HCT116 (cell line): ENCODE measurements around the gene TMEM79. TPM values are rescaled to one million over a fixed set of nuclear protein-coding genes. Genes with fewer than 3 reads are reported as not detected.

Experiments used
- ATAC-seq: fragments of 200-7000 bp; cut with Tn5 transposase; 2 replicates; pipeline ENCODE4 v1.9.1; 2020; ENCODE audit warnings: mild to moderate bottlenecking, moderate library complexity
- BruUV-seq: library from RNA; stranded (reverse); fragments of 400-500 nt; replicated peaks from 2 replicates; lab custom pipeline; 2021; lab: Mats Ljungman, UMichigan
- CTCF ChIA-PET: fragments of 300-600 bp; sonication (Branson Sonifier 250); formaldehyde crosslinking; loops from one replicate; lab custom pipeline; 2021; ENCODE audit warnings: antibody characterized with exemption; lab: Charles Lee
- POLR2A ChIA-PET: fragments of 300-600, 350-600 bp; sonication (Branson Sonifier 250); formaldehyde crosslinking; loops from one replicate; lab custom pipeline; 2021; ENCODE audit warnings: antibody characterized with exemption; lab: Charles Lee
- RAD21 ChIA-PET, 2 experiments: fragments of 300-600 bp; sonication (Branson Sonifier 250); formaldehyde crosslinking; loops; one replicate each; lab custom pipeline; 2023; ENCODE audit warnings: low total read pairs in 2 of 2; ENCODE audit not compliant: uncharacterized antibody in 2 of 2, unreplicated experiment in 2 of 2, low non-redundant PET in 1 of 2; lab: Charles Lee
- DNase-seq: peaks from one replicate; pipeline ENCODE4 v3.0.0-alpha.2; 2010; ENCODE audit warnings: low read depth, low spot score
- H2AFZ ChIP-seq: fragments of 200-600 bp; shearing (Covaris generic), sonication (generic); 2 replicates; pipeline ENCODE4 v1.6.1; 2017; ENCODE audit warnings: low read depth, mixed run types, mixed read lengths, antibody characterized with exemption, low read length; ENCODE audit not compliant: poor library complexity, severe bottlenecking
- H3K27ac ChIP-seq: 2 replicates; pipeline ENCODE4 v1.5.1; 2012; ENCODE audit warnings: low read depth, low read length
- H3K27me3 ChIP-seq: fragments of 200-600 bp; sonication (generic); 2 replicates; pipeline ENCODE4 v1.6.1; 2016; ENCODE audit warnings: mixed run types, low read length, mixed read lengths; ENCODE audit not compliant: insufficient read depth
- H3K36me3 ChIP-seq, 2 experiments: fragments of 200-500 bp in 1 of 2; fragments of 200-600 bp in 1 of 2; sonication (Bioruptor generic) in 1 of 2; sonication (generic) in 1 of 2; 2 replicates each; pipeline versions ENCODE4 v1.5.1 to v1.6.1; 2014 to 2016; ENCODE audit warnings: low read length in 2 of 2, inconsistent platforms in 1 of 2, mixed read lengths in 1 of 2, mixed run types in 1 of 2; ENCODE audit not compliant: insufficient read depth in 2 of 2, control insufficient read depth in 1 of 2
- H3K4me1 ChIP-seq, 2 experiments: fragments of 200-600 bp in 1 of 2; sonication (generic) in 1 of 2; 2 replicates each; pipeline versions ENCODE4 v1.5.1 to v1.6.1; 2012 to 2017; ENCODE audit warnings: low read length in 2 of 2, inconsistent platforms in 1 of 2, mild to moderate bottlenecking in 1 of 2, mixed read lengths in 1 of 2, mixed run types in 1 of 2, moderate library complexity in 1 of 2; ENCODE audit not compliant: insufficient read depth in 2 of 2, control insufficient read depth in 1 of 2
- H3K4me2 ChIP-seq: fragments of 200-600 bp; sonication (generic); 2 replicates; pipeline ENCODE4 v1.6.1; 2017; ENCODE audit warnings: mixed run types, low read length, mixed read lengths
- H3K4me3 ChIP-seq, 2 experiments: fragments of 200-600 bp in 1 of 2; sonication (generic) in 1 of 2; replicated peaks in 1 of 2; 2 replicates each; pipeline ENCODE4 v1.5.1; 2011 to 2016; ENCODE audit warnings: low read length in 2 of 2, control low read depth in 1 of 2, low read depth in 1 of 2, mild to moderate bottlenecking in 1 of 2, mixed read lengths in 1 of 2, mixed run types in 1 of 2
- H3K79me2 ChIP-seq: fragments of 200-600 bp; sonication (generic); 2 replicates; pipeline ENCODE4 v1.6.1; 2017; ENCODE audit warnings: mild to moderate bottlenecking, mixed run types, low read length, moderate library complexity, mixed read lengths; ENCODE audit not compliant: insufficient read depth
- H3K9ac ChIP-seq: fragments of 200-600 bp; sonication (generic); 2 replicates; pipeline ENCODE4 v1.6.1; 2016; ENCODE audit warnings: low read length, mixed read lengths
- H3K9me2 ChIP-seq: fragments of 200-600 bp; sonication (generic), shearing (Covaris generic); 2 replicates; pipeline ENCODE4 v1.6.1; 2017; ENCODE audit warnings: mixed run types, mild to moderate bottlenecking, moderate library complexity; ENCODE audit not compliant: insufficient read depth
- H3K9me3 ChIP-seq, 2 experiments: fragments of 200-500 bp in 1 of 2; fragments of 200-600 bp in 1 of 2; sonication (Bioruptor generic) in 1 of 2; sonication (generic) in 1 of 2; 2 replicates each; pipeline ENCODE4 v1.6.1; 2014 to 2017; ENCODE audit warnings: low read length in 2 of 2, mixed read lengths in 2 of 2, inconsistent platforms in 1 of 2, low read depth in 1 of 2, mild to moderate bottlenecking in 1 of 2, mixed run types in 1 of 2, moderate library complexity in 1 of 2; ENCODE audit not compliant: control insufficient read depth in 1 of 2, insufficient read depth in 1 of 2
- H4K20me1 ChIP-seq: fragments of 200-600 bp; sonication (generic), shearing (Covaris generic); 2 replicates; pipeline ENCODE4 v1.6.1; 2017; ENCODE audit warnings: mixed run types, mild to moderate bottlenecking, moderate library complexity; ENCODE audit not compliant: insufficient read depth
- CEBPB ChIP-seq: IDR thresholded peaks from 2 replicates; pipeline ENCODE4 v1.6.1; 2012; ENCODE audit warnings: low read depth
- EGR1 ChIP-seq: IDR thresholded peaks from 2 replicates; pipeline ENCODE4 v1.6.1; 2012; ENCODE audit warnings: low read depth
- ELF1 ChIP-seq: IDR thresholded peaks from 2 replicates; pipeline ENCODE4 v1.6.1; 2012; ENCODE audit warnings: low read depth, borderline replicate concordance
- JUND ChIP-seq: IDR thresholded peaks from 2 replicates; pipeline ENCODE4 v1.6.1; 2012
- POLR2A ChIP-seq: IDR thresholded peaks from 2 replicates; pipeline ENCODE4 v1.7.0; 2011; ENCODE audit warnings: borderline replicate concordance; ENCODE audit not compliant: insufficient read depth, insufficient read length; ENCODE audit errors: extremely low read depth
- POLR2AphosphoS5 ChIP-seq: IDR thresholded peaks from 2 replicates; pipeline ENCODE4 v1.6.1; 2011; ENCODE audit warnings: mild to moderate bottlenecking, low read depth, low read length, moderate library complexity
- RAD21 ChIP-seq: IDR thresholded peaks from 2 replicates; pipeline ENCODE4 v1.6.1; 2012; ENCODE audit warnings: low read depth, mild to moderate bottlenecking
- SIN3A ChIP-seq: IDR thresholded peaks from 2 replicates; pipeline ENCODE4 v1.6.1; 2012; ENCODE audit warnings: low read depth
- SP1 ChIP-seq: IDR thresholded peaks from 2 replicates; pipeline ENCODE4 v1.6.1; 2012; ENCODE audit warnings: low read depth
- SRF ChIP-seq: IDR thresholded peaks from 2 replicates; pipeline ENCODE4 v1.6.1; 2012; ENCODE audit warnings: low read depth
- YY1 ChIP-seq: IDR thresholded peaks from 2 replicates; pipeline ENCODE4 v1.6.1; 2011; ENCODE audit warnings: low read length, low read depth, moderate library complexity, mild to moderate bottlenecking; ENCODE audit not compliant: insufficient replicate concordance; ENCODE audit errors: extremely low read depth
- ZFX ChIP-seq: fragments of 450-650 bp; IDR thresholded peaks from 2 replicates; pipeline ENCODE4 v1.6.1; 2017
- ZNF274 ChIP-seq: fragments of 200-500 bp; sonication (Bioruptor generic); IDR thresholded peaks from 2 replicates; pipeline ENCODE4 v1.6.1; 2014; ENCODE audit warnings: mild to moderate bottlenecking, low read depth, low read length, inconsistent platforms
- intact Hi-C: fragments of 100-400 bp; cut with micrococcal nuclease; formaldehyde crosslinking; loops from 2 replicates; pipeline ENCODE4 v1.10.0; 2022
- total RNA-seq: library from RNA; stranded (reverse); gene quantifications from one replicate; pipeline ENCODE4 v1.2.1, GENCODE V29; 2021; ENCODE audit not compliant: unreplicated experiment
- TF ChIP-seq, protein P1 (sequence below), 3 experiments: fragments of 200-600 bp in 1 of 3; sonication (generic) in 1 of 3; IDR thresholded peaks in 2 of 3; conservative IDR thresholded peaks in 1 of 3; 2 replicates each; pipeline ENCODE4 v1.5.1; 2012 to 2017; ENCODE audit warnings: low read depth in 2 of 3, low read length in 2 of 3, antibody characterized with exemption in 1 of 3, borderline replicate concordance in 1 of 3, control low read depth in 1 of 3, mild to moderate bottlenecking in 1 of 3, mixed read lengths in 1 of 3, mixed run types in 1 of 3, moderate library complexity in 1 of 3; ENCODE audit not compliant: insufficient read depth in 1 of 3
- TF ChIP-seq, protein P2 (sequence below): IDR thresholded peaks from 2 replicates; pipeline ENCODE4 v1.6.1; 2011; ENCODE audit warnings: mild to moderate bottlenecking, low read length, moderate library complexity; ENCODE audit not compliant: insufficient replicate concordance; ENCODE audit errors: extremely low read depth
- TF ChIP-seq, protein P3 (sequence below): IDR thresholded peaks from 2 replicates; pipeline ENCODE4 v1.6.1; 2012

Gene TMEM79
- total RNA-seq, 1 experiment from 2014 or later: 6.3 TPM

DNA sequence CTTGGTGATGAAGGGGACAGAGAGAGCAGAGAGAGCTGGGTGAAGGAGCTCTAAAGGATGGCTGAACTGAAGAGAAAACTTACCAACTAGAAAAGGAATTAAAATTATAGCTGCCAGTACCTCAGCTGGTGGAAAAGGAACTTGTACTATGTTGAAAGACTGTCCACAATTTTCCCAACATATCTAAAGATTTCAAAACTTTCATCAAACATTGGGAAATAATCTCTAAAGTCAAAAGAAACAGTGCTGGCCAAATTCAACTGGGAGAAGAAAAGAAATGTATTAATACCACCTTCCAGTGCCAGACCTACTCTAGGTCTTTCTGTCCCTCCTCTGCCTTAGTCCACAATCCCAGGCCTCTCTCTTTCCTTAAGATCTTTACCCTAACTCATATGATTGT lies 7.6 kb upstream of the TMEM79 start:
- no peaks in the 10 kb centered on the region for H3K9me2 ChIP-seq
- peaks cover 42% of the 10 kb centered on the region for H3K79me2 ChIP-seq
- no peak for ATAC-seq
- no peak overlapping the region for H3K9ac ChIP-seq
- no peak for DNase-seq
- H3K4me2 ChIP-seq: no peak overlapping the region
- RAD21 ChIA-PET: no interaction called here
- no peak overlapping the region for H3K4me3 ChIP-seq
- no peaks in the 10 kb centered on the region for H3K9me3 ChIP-seq
- no peaks in the 10 kb centered on the region for H3K27me3 ChIP-seq
- intact Hi-C loops: no loop called here
- H2AFZ ChIP-seq: no peak overlapping the region
- H3K27ac ChIP-seq: no peak overlapping the region
- CTCF ChIA-PET: no interaction called here
- BruUV-seq: no TSS peak
- POLR2A ChIA-PET: no interaction called here
- H3K36me3 ChIP-seq: peaks cover 65 to 82% of the 10 kb centered on the region in 2 experiments
- peaks cover 10 to 11% of the 10 kb centered on the region in 2 experiments for H3K4me1 ChIP-seq
- H4K20me1 ChIP-seq: peaks cover 8% of the 10 kb centered on the region; the same call in 1 of the 2 replicates
- TF ChIP-seq, protein P1, sequence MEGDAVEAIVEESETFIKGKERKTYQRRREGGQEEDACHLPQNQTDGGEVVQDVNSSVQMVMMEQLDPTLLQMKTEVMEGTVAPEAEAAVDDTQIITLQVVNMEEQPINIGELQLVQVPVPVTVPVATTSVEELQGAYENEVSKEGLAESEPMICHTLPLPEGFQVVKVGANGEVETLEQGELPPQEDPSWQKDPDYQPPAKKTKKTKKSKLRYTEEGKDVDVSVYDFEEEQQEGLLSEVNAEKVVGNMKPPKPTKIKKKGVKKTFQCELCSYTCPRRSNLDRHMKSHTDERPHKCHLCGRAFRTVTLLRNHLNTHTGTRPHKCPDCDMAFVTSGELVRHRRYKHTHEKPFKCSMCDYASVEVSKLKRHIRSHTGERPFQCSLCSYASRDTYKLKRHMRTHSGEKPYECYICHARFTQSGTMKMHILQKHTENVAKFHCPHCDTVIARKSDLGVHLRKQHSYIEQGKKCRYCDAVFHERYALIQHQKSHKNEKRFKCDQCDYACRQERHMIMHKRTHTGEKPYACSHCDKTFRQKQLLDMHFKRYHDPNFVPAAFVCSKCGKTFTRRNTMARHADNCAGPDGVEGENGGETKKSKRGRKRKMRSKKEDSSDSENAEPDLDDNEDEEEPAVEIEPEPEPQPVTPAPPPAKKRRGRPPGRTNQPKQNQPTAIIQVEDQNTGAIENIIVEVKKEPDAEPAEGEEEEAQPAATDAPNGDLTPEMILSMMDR (IDR thresholded peaks at IDR 0.05 in 2 of 3, conservative IDR thresholded peaks at IDR 0.05 in 1 of 3; ENCODE audit: borderline replicate concordance in 1 of 3, insufficient read depth in 1 of 3, low read depth in 2 of 3, low read length in 2 of 3): no peak
- TF ChIP-seq EGR1 (no peak), CEBPB (no peak), POLR2AphosphoS5 (no peak), YY1 (no peak), ELF1 (no peak), ZFX (no peak), RAD21 (no peak), SP1 (no peak), ZNF274 (no peak), SIN3A (no peak), POLR2A (no peak), JUND (no peak), SRF (no peak)
- TF ChIP-seq, protein P2, sequence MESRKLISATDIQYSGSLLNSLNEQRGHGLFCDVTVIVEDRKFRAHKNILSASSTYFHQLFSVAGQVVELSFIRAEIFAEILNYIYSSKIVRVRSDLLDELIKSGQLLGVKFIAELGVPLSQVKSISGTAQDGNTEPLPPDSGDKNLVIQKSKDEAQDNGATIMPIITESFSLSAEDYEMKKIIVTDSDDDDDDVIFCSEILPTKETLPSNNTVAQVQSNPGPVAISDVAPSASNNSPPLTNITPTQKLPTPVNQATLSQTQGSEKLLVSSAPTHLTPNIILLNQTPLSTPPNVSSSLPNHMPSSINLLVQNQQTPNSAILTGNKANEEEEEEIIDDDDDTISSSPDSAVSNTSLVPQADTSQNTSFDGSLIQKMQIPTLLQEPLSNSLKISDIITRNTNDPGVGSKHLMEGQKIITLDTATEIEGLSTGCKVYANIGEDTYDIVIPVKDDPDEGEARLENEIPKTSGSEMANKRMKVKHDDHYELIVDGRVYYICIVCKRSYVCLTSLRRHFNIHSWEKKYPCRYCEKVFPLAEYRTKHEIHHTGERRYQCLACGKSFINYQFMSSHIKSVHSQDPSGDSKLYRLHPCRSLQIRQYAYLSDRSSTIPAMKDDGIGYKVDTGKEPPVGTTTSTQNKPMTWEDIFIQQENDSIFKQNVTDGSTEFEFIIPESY: no peak
- TF ChIP-seq, protein P3, sequence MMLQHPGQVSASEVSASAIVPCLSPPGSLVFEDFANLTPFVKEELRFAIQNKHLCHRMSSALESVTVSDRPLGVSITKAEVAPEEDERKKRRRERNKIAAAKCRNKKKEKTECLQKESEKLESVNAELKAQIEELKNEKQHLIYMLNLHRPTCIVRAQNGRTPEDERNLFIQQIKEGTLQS: no peak
